Measurements from ENCODE around the gene TMEM126B.

TMEM126B gene

GRCh38 chr11:85685820-85686459 lies 57.5 kb downstream of the TMEM126B start, which contains the start of gene CCDC89:
Gene CCDC89, minus strand, starts transcription at chr11:85686195. Its CDS starts 65 bp downstream, at chr11:85686130.
- no peak within 1 kb of the TSS for H3K4me3 ChIP-seq (ENCODE audit: low read depth, low read length)
- no peak for TF ChIP-seq CTCF (IDR thresholded peaks at IDR 0.05; ENCODE audit: borderline replicate concordance, insufficient read depth, low read depth, low read length)

Data from GM12875 (cell line).